K562 (cell line): ENCODE measurements around the gene FGF14. TPM values are rescaled to one million over a fixed set of nuclear protein-coding genes. Genes with fewer than 3 reads are reported as not detected.

Experiments
- ATAC-seq: fragments of 200-7000 bp; cut with Tn5 transposase; 3 replicates; pipeline ENCODE4 v1.9.1; 2020; ENCODE audit warnings: moderate library complexity
- BruUV-seq: library from RNA; stranded (reverse); fragments of 400-500 nt; replicated peaks from 2 replicates; lab custom pipeline; 2021; lab: Mats Ljungman, UMichigan
- CTCF ChIA-PET: fragments of 300-600 bp; formaldehyde crosslinking; extraction: SDS; loops from one replicate; lab custom pipeline; 2021; ENCODE audit warnings: low intra/inter-chr PET ratio; lab: Yijun Ruan, JAX
- POLR2A ChIA-PET: fragments of 300-600, 350-650 bp; sonication (Branson Sonifier 250); formaldehyde crosslinking; extraction: SDS; loops from one replicate; lab custom pipeline; 2021; ENCODE audit warnings: antibody characterized with exemption, inconsistent platforms; lab: Yijun Ruan, JAX
- DNase-seq, 4 experiments: peaks; one replicate each; pipeline versions ENCODE4 v3.0.0 to v3.0.0-alpha.2; 2011 to 2018; ENCODE audit warnings: low spot score in 3 of 4, mixed read lengths in 3 of 4; ENCODE audit errors: extremely low read depth in 1 of 4
- FAIRE-seq: peaks from 2 replicates; lab custom pipeline; 2011; peaks lifted over from hg19 to GRCh38; lab: Jason Lieb, UNC
- H2AFZ ChIP-seq: 2 replicates; pipeline ENCODE4 v1.6.0; 2011; ENCODE audit warnings: low read depth, low read length, control low read depth, inconsistent platforms
- H3K27ac ChIP-seq: fragments of 200-600 bp; 3 replicates; pipeline ENCODE4 v1.8.0; 2011; ENCODE audit warnings: low read depth, mild to moderate bottlenecking, control low read depth, inconsistent platforms, low read length, moderate library complexity, mixed read lengths; ENCODE audit errors: extremely low read depth
- H3K27me3 ChIP-seq, 2 experiments: fragments of 300-600 bp in 1 of 2; 2 replicates in 1 of 2; 3 replicates in 1 of 2; pipeline versions ENCODE4 v1.6.0 to v1.8.0; 2011; ENCODE audit warnings: inconsistent platforms in 2 of 2, low read length in 2 of 2, mild to moderate bottlenecking in 1 of 2, mixed read lengths in 1 of 2, moderate library complexity in 1 of 2; ENCODE audit not compliant: control insufficient read depth in 2 of 2, insufficient read depth in 2 of 2
- H3K36me3 ChIP-seq: fragments of 300-600 bp; 3 replicates; pipeline ENCODE4 v1.8.0; 2011; ENCODE audit warnings: mild to moderate bottlenecking, low read length, inconsistent platforms; ENCODE audit not compliant: control insufficient read depth, insufficient read depth
- H3K4me1 ChIP-seq, 2 experiments: fragments of 200-600 bp in 1 of 2; replicated peaks in 1 of 2; 2 replicates in 1 of 2; 3 replicates in 1 of 2; pipeline versions ENCODE4 v1.5.1 to v1.8.0; 2011; ENCODE audit warnings: inconsistent platforms in 2 of 2, low read length in 2 of 2, mild to moderate bottlenecking in 1 of 2, mixed read lengths in 1 of 2, moderate library complexity in 1 of 2; ENCODE audit not compliant: control insufficient read depth in 2 of 2, insufficient read depth in 2 of 2
- H3K4me2 ChIP-seq: 2 replicates; pipeline ENCODE4 v1.6.1; 2011; ENCODE audit warnings: low read length, control low read depth, inconsistent platforms, mixed read lengths; ENCODE audit not compliant: insufficient read depth
- H3K4me3 ChIP-seq: fragments of 200-600 bp; sonication (generic), shearing (Covaris generic); 2 replicates; pipeline ENCODE4 v1.5.1; 2016; ENCODE audit warnings: control low read depth, inconsistent platforms
- H3K79me2 ChIP-seq: fragments of 200-600 bp; 3 replicates; pipeline ENCODE4 v1.8.0; 2011; ENCODE audit warnings: low read length, inconsistent platforms; ENCODE audit not compliant: control insufficient read depth, insufficient read depth
- H3K9ac ChIP-seq, 2 experiments: 2 replicates each; pipeline versions ENCODE4 v1.6.0 to v1.6.1; 2011; ENCODE audit warnings: low read depth in 2 of 2, low read length in 2 of 2, control low read depth in 1 of 2, inconsistent platforms in 1 of 2, mild to moderate bottlenecking in 1 of 2, mixed read lengths in 1 of 2; ENCODE audit not compliant: insufficient read depth in 1 of 2
- H3K9me1 ChIP-seq: one replicate; pipeline ENCODE4 v1.6.0; 2011; ENCODE audit warnings: inconsistent platforms, mild to moderate bottlenecking, low read length, moderate library complexity; ENCODE audit not compliant: control insufficient read depth, insufficient read depth
- H3K9me3 ChIP-seq: replicated peaks from 2 replicates; pipeline ENCODE4 v1.5.1; 2011; ENCODE audit warnings: low read depth, low read length, inconsistent platforms; ENCODE audit not compliant: control insufficient read depth, insufficient read depth
- H4K20me1 ChIP-seq: replicated peaks from 2 replicates; pipeline ENCODE4 v1.6.1; 2011; ENCODE audit warnings: low read length, inconsistent platforms, mixed read lengths; ENCODE audit not compliant: control insufficient read depth, insufficient read depth
- BCLAF1 ChIP-seq, 2 experiments: fragments of 450-650 bp in 1 of 2; IDR thresholded peaks; 2 replicates each; pipeline ENCODE4 v1.6.1; 2011 to 2017; ENCODE audit warnings: low read depth in 2 of 2, antibody characterized with exemption in 1 of 2, borderline replicate concordance in 1 of 2, low read length in 1 of 2, mild to moderate bottlenecking in 1 of 2, mixed read lengths in 1 of 2; ENCODE audit not compliant: control insufficient read depth in 1 of 2
- LEF1 ChIP-seq: fragments of 450-650 bp; IDR thresholded peaks from 2 replicates; pipeline ENCODE4 v1.6.1; 2016; ENCODE audit warnings: mild to moderate bottlenecking
- PHF20 ChIP-seq: fragments of 450-650 bp; IDR thresholded peaks from 2 replicates; pipeline ENCODE4 v1.6.1; 2018; ENCODE audit not compliant: partially characterized antibody
- ZC3H11A ChIP-seq: IDR thresholded peaks from 2 replicates; pipeline ENCODE4 v1.6.1; 2012; ENCODE audit warnings: low read depth, low read length, improper control_type of control experiment
- ZC3H8 ChIP-seq: fragments of 450-650 bp; IDR thresholded peaks from 2 replicates; pipeline ENCODE4 v1.6.1; 2017
- ZKSCAN8 ChIP-seq: fragments of 200-800 bp; sonication (Bioruptor generic); IDR thresholded peaks from 2 replicates; pipeline ENCODE4 v1.6.1; 2016; ENCODE audit warnings: missing genetic modification characterization, missing compliant biosample characterization
- ZNF75A ChIP-seq: fragments of 450-650 bp; formaldehyde crosslinking; IDR thresholded peaks from 2 replicates; pipeline ENCODE4 v1.4.0; 2020; ENCODE audit warnings: mild to moderate bottlenecking
- WGBS: fragments of 100-300 bp; shearing (Covaris generic); methylation state at CpG from one replicate; pipeline ENCODE4 v1.1.6; 2016; ENCODE audit warnings: low coverage, mixed read lengths; ENCODE audit not compliant: insufficient coverage; ENCODE audit errors: missing lambda C conversion rate; 5-methylcytosine and 5-hydroxymethylcytosine counted together
- in situ Hi-C: fragments of 300-500 bp; cut with MboI; formaldehyde crosslinking; loops from 4 replicates; pipeline ENCODE4 v1.15.0; 2018; ENCODE audit warnings: inconsistent platforms, mixed read lengths
- intact Hi-C: fragments of 100-400 bp; cut with micrococcal nuclease; formaldehyde crosslinking; loops from 2 replicates; pipeline ENCODE4 v1.14.2; 2022
- polyA plus RNA-seq, 8 experiments: library from polyadenylated mRNA; depleted of rRNA in 4 of 8; stranded (reverse) in 5 of 8; unstranded in 3 of 8; fragments of >200 nt; fragmentation: Nextera tagmentation in 2 of 8; fragmentation: Illumina TruSeq in 1 of 8; extraction: Ambion mirVana in 2 of 8; extraction: Trizol in 1 of 8; gene quantifications; 2 replicates each; pipeline versions ENCODE4 v1.2.1 to v1.2.3, GENCODE V29; 2011 to 2014; ENCODE audit warnings: inconsistent platforms in 1 of 8, missing spikeins in 1 of 8
- total RNA-seq, 7 experiments: library from RNA; depleted of rRNA in 6 of 7; stranded (reverse); fragments of >200 nt in 6 of 7; fragmentation: Illumina TruSeq in 2 of 7; extraction: Trizol in 2 of 7; gene quantifications; 2 replicates each; pipeline versions ENCODE4 v1.2.1 to v1.2.3, GENCODE V29; 2011 to 2021; ENCODE audit warnings: low replicate concordance in 1 of 7

The FGF14 gene
- total and polyA plus RNA-seq, 9 of the 15 experiments (the other 6 are each of a cell fraction or from before 2014, with no cell fraction given), result not detected

GRCh38 chr13:102328909-102329308 lies 72.9 kb downstream of the FGF14 start (continued):
- no peak for TF ChIP-seq BCLAF1 (IDR thresholded peaks at IDR 0.05; ENCODE audit: borderline replicate concordance in 1 of 2, control insufficient read depth in 1 of 2, low read depth in 2 of 2, low read length in 1 of 2)
- TF ChIP-seq ZC3H11A, result no peak
- TF ChIP-seq PHF20, result no peak

GRCh38 chr13:102327119-102327617 lies 74.7 kb downstream of the FGF14 start:
- no peak overlapping the region for H3K27ac ChIP-seq
- no peak overlapping the region for H3K4me2 ChIP-seq
- FAIRE-seq, result no peak
- TF ChIP-seq ZC3H8, result no peak
- TF ChIP-seq ZNF75A (CRISPR knock-in tag), result no peak
- no peak for TF ChIP-seq LEF1
- no peak for TF ChIP-seq ZKSCAN8
- no peaks in the 10 kb centered on the region for H4K20me1 ChIP-seq
- no peaks in the 10 kb centered on the region for H3K36me3 ChIP-seq
- no peak for DNase-seq
- H3K79me2 ChIP-seq, result no peaks in the 10 kb centered on the region
- H3K4me1 ChIP-seq, result no peaks in the 10 kb centered on the region
- in situ Hi-C loops, result no loop called here
- H3K9me1 ChIP-seq, result no peaks in the 10 kb centered on the region
- H2AFZ ChIP-seq, result no peak overlapping the region
- no peak for ATAC-seq
- ChIA-PET POLR2A (no interaction called here), CTCF (no interaction called here)
- 0% methylated on average over 3 of the region's 3 CpGs for WGBS
- no peak overlapping the region for H3K4me3 ChIP-seq
- no peaks in the 10 kb centered on the region for H3K9me3 ChIP-seq
- no TSS peak for BruUV-seq
- intact Hi-C loops, result no loop called here
- H3K9ac ChIP-seq, result no peak overlapping the region
- no peaks in the 10 kb centered on the region for H3K27me3 ChIP-seq
